GM23248 (cell line): ENCODE results near the gene LRP4.

Experiments
- EZH2 ChIP-seq: fragments of 200-600 bp; sonication (generic); IDR thresholded peaks from 2 replicates; pipeline ENCODE4 v1.6.1; 2018; ENCODE audit warnings: antibody characterized with exemption, mild to moderate bottlenecking; ENCODE audit not compliant: insufficient read depth, poor library complexity, severe bottlenecking
- EZH2phosphoT487 ChIP-seq: fragments of 200-600 bp; sonication (generic); IDR thresholded peaks from 2 replicates; pipeline ENCODE4 v1.6.1; 2018; ENCODE audit warnings: antibody characterized with exemption, moderate library complexity, mild to moderate bottlenecking, low read depth; ENCODE audit not compliant: insufficient read depth

DNA sequence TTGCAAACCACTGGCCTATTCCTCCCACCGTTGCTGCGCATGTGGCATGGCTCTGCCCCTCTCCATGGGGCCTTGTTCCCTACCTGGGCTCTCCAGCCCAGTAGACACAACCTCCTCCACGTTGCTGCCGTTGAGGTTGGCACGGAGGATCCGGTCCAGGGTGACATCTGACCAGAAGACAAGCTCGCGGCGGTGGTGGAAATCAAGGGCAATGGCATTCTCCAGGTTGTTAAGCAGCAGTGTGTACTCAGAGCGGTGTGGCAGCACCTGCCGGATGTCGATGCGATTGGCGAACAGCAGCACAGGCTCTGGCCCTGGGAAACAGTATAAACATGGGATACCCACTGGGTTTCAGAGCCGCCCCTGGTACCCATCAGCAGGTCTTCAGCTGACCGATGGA, 23.8 kb downstream of the LRP4 start:
- TF ChIP-seq EZH2 (no peak), EZH2phosphoT487 (no peak)
